ENCODE data around the gene ADGRD1. TPM values are rescaled to one million over a fixed set of nuclear protein-coding genes. Genes with fewer than 3 reads are reported as not detected.

The ADGRD1 gene
- total and polyA plus RNA-seq, 8 donors: 25.6 to 167 (median 33.4) TPM

GRCh38 chr12:130984183-130985058 is 30.7 kb downstream of the ADGRD1 start:
- Histone ChIP-seq H3K27ac (no peak overlapping the region), H3K4me3 (no peak overlapping the region), H3K27me3 (no peaks in the 10 kb centered on the region), H3K9me3 (no peaks in the 10 kb centered on the region), H3K4me1 (peaks cover 0 to 14% of the 10 kb centered on the region in 2 donors), H3K36me3 (peaks cover 0 to 6% of the 10 kb centered on the region in 2 donors)
- intact Hi-C loops (cut with DNase I): no loop called here
- DNase-seq (no peak), ATAC-seq (no peak)
- no peak for TF ChIP-seq CTCF (IDR thresholded peaks at IDR 0.05)

- ATAC-seq: no peak
- no peak for DNase-seq
- no peaks in the 10 kb centered on the region for H3K4me1 ChIP-seq
- H3K36me3 ChIP-seq: peaks cover 0 to 9% of the 10 kb centered on the region in 2 donors
- intact Hi-C loops (cut with DNase I): no loop called here
- H3K27ac ChIP-seq: no peak overlapping the region
- no peak overlapping the region for H3K4me3 ChIP-seq
- no peaks in the 10 kb centered on the region for H3K27me3 ChIP-seq
- H3K9me3 ChIP-seq: no peaks in the 10 kb centered on the region
- TF ChIP-seq CTCF (IDR thresholded peaks at IDR 0.05): no peak
Measured at GRCh38 chr12:130987151-130987931, 33.6 kb downstream of the ADGRD1 start.

- Histone ChIP-seq H3K27ac (no peak overlapping the region), H3K36me3 (peaks cover 0 to 9% of the 10 kb centered on the region in 2 donors), H3K27me3 (no peaks in the 10 kb centered on the region), H3K4me1 (no peaks in the 10 kb centered on the region), H3K9me3 (no peaks in the 10 kb centered on the region), H3K4me3 (no peak overlapping the region)
- ATAC-seq (no peak), DNase-seq (no peak)
- no peak for TF ChIP-seq CTCF (IDR thresholded peaks at IDR 0.05)
- intact Hi-C loops (cut with DNase I): no loop called here
Measured at GRCh38 chr12:130988261-130988660, 34.6 kb downstream of the ADGRD1 start.

GRCh38 chr12:130988751-130989150 is 35.0 kb downstream of the ADGRD1 start:
- H3K9me3 ChIP-seq: no peaks in the 10 kb centered on the region
- intact Hi-C loops (cut with DNase I): no loop called here
- peaks cover 0 to 9% of the 10 kb centered on the region in 2 donors for H3K36me3 ChIP-seq
- no peaks in the 10 kb centered on the region for H3K27me3 ChIP-seq
- ATAC-seq: no peak
- no peaks in the 10 kb centered on the region for H3K4me1 ChIP-seq
- no peak overlapping the region for H3K27ac ChIP-seq
- TF ChIP-seq CTCF (IDR thresholded peaks at IDR 0.05): no peak
- no peak for DNase-seq
- H3K4me3 ChIP-seq: no peak overlapping the region

- TF ChIP-seq CTCF (IDR thresholded peaks at IDR 0.05): no peak
- no peak overlapping the region for H3K27ac ChIP-seq
- H3K27me3 ChIP-seq: no peaks in the 10 kb centered on the region
- peaks cover 0 to 9% of the 10 kb centered on the region in 2 donors for H3K36me3 ChIP-seq
- no peak for ATAC-seq
- H3K9me3 ChIP-seq: no peaks in the 10 kb centered on the region
- intact Hi-C loops (cut with DNase I): no loop called here
- H3K4me1 ChIP-seq: no peaks in the 10 kb centered on the region
- DNase-seq: no peak
- no peak overlapping the region for H3K4me3 ChIP-seq
Measured at GRCh38 chr12:130989391-130989790, 35.7 kb downstream of the ADGRD1 start.

Measured in left lung (tissue), 10 donors.